ENCODE data around the gene M6PR. TPM values are rescaled to one million over a fixed set of nuclear protein-coding genes. Genes with fewer than 3 reads are reported as not detected.
"Not testable (repeated sequence)": the region's sequence is repeated elsewhere in the genome, so short reads cannot be mapped to it uniquely, and the experiment has no call there.

The M6PR gene
- total RNA-seq, 2 experiments from 2014 or later, result 146 to 179 TPM

DNA sequence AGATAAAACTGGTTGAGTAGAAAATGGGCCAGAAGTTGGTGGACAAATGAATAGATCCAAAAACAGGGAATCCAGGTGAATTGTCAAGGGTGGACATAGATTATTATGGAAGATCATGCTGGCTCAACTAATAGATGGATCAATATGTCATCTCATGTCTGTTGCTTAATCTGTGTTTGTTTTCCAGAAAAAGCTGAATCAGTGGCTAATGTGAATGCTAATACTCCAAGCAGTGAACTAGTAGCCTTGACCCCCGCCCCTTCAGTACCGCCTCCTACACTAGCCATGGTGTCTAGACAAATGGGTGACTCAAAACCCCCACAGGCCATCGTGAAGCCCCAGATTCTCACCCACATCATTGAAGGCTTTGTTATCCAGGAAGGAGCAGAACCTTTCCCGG, 15.4 kb downstream of the M6PR start:
- H3K4me3 Mint-ChIP-seq; CTCF ChIA-PET; ATAC-seq; DNase-seq; H3K9me3 Mint-ChIP-seq (ENCODE audit: low read depth); H3K27me3 Mint-ChIP-seq; POLR2A ChIA-PET; intact Hi-C loops (cut with DNase I, micrococcal nuclease); H3K27ac Mint-ChIP-seq; H3K4me1 Mint-ChIP-seq: not testable (repeated sequence)
- H3K36me3 Mint-ChIP-seq (ENCODE audit: low read depth), result peaks cover 11% of the 10 kb centered on the region

DNA sequence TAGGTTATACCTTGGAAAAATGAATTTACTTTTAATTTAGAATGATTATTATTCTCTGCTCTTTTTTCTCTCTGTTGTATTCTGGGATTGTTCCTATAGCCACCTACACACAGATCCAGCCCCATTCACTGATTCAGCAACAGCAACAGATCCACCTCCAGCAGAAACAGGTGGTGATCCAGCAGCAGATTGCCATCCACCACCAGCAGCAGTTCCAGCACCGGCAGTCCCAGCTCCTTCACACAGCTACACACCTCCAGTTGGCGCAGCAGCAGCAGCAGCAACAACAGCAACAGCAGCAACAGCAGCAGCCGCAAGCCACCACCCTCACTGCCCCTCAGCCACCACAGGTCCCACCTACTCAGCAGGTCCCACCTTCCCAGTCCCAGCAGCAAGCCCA, 17.0 kb downstream of the M6PR start:
- intact Hi-C loops (cut with DNase I, micrococcal nuclease); CTCF ChIA-PET; H3K27me3 Mint-ChIP-seq; H3K27ac Mint-ChIP-seq; H3K9me3 Mint-ChIP-seq (ENCODE audit: low read depth); ATAC-seq; DNase-seq; POLR2A ChIA-PET; H3K4me1 Mint-ChIP-seq; H3K4me3 Mint-ChIP-seq: not testable (repeated sequence)
- peaks cover 11% of the 10 kb centered on the region for H3K36me3 Mint-ChIP-seq (ENCODE audit: low read depth)

DNA sequence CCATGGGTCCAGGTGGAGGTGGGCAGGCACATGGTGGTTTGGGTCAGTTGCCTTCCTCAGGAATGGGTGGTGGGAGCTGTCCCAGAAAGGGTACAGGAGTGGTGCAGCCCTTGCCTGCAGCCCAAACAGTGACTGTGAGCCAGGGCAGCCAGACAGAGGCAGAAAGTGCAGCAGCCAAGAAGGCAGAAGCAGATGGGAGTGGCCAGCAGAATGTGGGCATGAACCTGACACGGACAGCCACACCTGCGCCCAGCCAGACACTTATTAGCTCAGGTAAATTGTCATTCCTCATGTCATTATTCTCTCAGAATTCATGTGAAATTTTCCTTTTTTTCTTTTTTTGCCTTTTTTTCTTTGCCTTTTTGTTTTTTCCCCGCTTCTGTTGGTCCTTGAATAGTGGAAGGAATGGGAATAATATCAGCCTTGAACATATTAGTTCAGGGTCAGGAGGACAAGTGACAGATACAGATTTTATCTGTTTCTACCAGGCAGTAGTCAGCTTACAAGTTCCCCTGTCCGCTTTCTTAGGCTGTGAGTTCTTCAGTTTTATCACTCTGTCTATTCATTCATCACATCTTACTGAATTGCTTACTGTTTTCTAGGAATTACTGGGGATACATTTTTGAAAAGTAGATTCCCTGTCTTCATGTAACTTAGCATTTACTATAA, 18.7 kb downstream of the M6PR start:
- H3K36me3 Mint-ChIP-seq (ENCODE audit: low read depth), result peaks cover 11% of the 10 kb centered on the region
- intact Hi-C loops (cut with DNase I, micrococcal nuclease); H3K27ac Mint-ChIP-seq; H3K9me3 Mint-ChIP-seq (ENCODE audit: low read depth); H3K4me3 Mint-ChIP-seq; H3K27me3 Mint-ChIP-seq; H3K4me1 Mint-ChIP-seq; POLR2A ChIA-PET; DNase-seq; ATAC-seq: not testable (repeated sequence)
- CTCF ChIA-PET, result interaction anchor here (1.0 kb wide), 1 partner anchor 108 kb away, joined by 3 read pairs; no protein-coding TSS in a partner anchor

DNA sequence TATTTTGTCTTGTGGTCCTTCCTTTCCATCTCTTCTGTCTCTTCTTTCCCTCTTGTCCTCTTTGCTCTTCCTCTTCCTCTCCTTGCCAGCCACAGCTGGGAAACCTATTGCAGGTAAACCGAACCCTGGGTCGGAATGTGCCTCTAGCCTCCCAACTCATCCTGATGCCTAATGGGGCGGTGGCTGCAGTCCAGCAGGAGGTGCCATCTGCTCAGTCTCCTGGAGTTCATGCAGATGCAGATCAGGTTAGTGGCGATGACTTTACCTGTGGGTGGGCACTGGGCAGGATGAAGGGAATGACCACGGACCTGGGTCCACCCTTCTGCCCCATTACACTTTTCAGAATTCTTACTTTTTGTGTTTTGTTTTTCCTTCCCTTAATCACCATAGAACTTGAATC, 26.9 kb downstream of the M6PR start:
- intact Hi-C loops (cut with DNase I, micrococcal nuclease), result no loop called here
- ChIA-PET POLR2A (no interaction called here), CTCF (interaction anchor here (1.2 to 1.4 kb wide), 2 partner anchors 127 to 265 kb away, joined by 3 read pairs; no protein-coding TSS in a partner anchor)
- Mint-ChIP-seq H3K27ac (no peak overlapping the region), H3K4me3 (no peak overlapping the region), H3K27me3 (no peaks in the 10 kb centered on the region), H3K36me3 (ENCODE audit: low read depth) (peaks cover 4% of the 10 kb centered on the region), H3K9me3 (ENCODE audit: low read depth) (no peaks in the 10 kb centered on the region), H3K4me1 (no peaks in the 10 kb centered on the region)
- no peak for ATAC-seq
- DNase-seq, result peak; percentile 6

DNA sequence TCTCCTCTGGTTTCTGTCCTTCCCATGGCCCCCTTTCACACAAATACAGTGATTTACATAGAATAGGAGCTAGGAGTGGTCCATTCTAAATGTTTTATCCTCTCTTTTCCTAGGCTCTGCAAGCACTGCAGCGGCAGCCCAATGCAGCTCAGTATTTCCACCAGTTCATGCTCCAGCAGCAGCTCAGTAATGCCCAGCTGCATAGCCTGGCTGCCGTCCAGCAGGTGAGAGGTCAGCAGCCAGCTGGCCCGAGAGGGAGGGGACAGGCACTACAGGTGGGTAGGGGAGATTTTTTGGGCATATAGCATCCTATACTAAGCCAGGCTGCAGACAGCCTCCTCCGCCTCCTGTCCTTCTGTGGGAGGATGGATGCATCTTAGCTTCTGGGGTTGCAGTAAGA, 29.8 kb downstream of the M6PR start:
- CTCF ChIA-PET, result interaction anchor here (0.6 to 1.9 kb wide), 3 partner anchors 32 to 264 kb away, joined by 3 to 8 read pairs (median 3); no protein-coding TSS in a partner anchor
- H3K4me1 Mint-ChIP-seq; intact Hi-C loops (cut with DNase I, micrococcal nuclease); POLR2A ChIA-PET; ATAC-seq; H3K9me3 Mint-ChIP-seq (ENCODE audit: low read depth); H3K36me3 Mint-ChIP-seq (ENCODE audit: low read depth); H3K4me3 Mint-ChIP-seq; H3K27ac Mint-ChIP-seq; DNase-seq; H3K27me3 Mint-ChIP-seq: not testable (repeated sequence)

DNA sequence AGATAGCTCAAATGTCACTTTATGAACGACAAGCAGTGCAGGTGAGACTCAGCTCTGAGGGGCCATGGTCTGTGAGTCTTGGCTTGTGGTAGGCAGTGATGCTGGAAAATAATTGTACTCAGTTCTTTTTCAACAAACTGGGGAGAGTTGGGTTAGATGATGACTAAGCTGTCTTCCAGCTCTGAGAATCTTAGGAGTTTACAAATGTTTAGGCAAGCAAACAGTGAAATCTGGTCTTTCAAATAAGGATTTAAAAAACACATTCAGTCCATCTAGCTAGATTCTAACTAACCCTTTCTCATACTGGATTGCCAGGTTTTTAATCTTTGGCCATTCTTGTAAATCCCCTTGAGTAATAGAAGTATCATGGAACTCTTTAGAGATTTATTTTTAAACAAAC, 31.7 kb downstream of the M6PR start:
- CTCF ChIA-PET, result interaction anchor here (0.6 to 1.1 kb wide), 3 partner anchors 28 to 335 kb away, joined by 3 to 7 read pairs (median 5); no protein-coding TSS in a partner anchor
- Mint-ChIP-seq H3K4me3 (no peak overlapping the region), H3K27me3 (no peaks in the 10 kb centered on the region), H3K4me1 (peaks cover 12% of the 10 kb centered on the region), H3K9me3 (ENCODE audit: low read depth) (no peaks in the 10 kb centered on the region), H3K27ac (no peak overlapping the region), H3K36me3 (ENCODE audit: low read depth) (peaks cover 4% of the 10 kb centered on the region)
- ATAC-seq, result no peak
- DNase-seq, result no peak
- POLR2A ChIA-PET, result no interaction called here
- intact Hi-C loops (cut with DNase I, micrococcal nuclease), result no loop called here

DNA sequence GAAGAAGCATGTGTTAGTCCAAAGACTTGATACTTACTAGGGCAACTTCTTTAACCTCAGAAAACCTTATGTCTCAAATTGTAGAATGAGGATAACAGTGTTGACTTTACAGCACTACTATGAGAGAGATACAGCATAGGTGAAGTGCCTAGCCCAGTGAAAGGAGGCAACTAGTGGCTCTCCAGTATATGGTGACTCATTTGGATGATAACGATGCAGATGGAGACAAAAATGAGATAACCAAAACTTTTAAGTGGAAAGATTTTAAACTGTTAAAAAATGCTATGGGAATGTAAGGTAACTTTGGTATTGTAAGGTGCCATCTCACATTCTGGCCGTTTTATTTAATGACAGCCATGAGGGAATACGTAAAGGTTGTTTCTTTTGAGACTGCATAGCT, 32.4 kb downstream of the M6PR start:
- Mint-ChIP-seq H3K27ac (no peak overlapping the region), H3K4me1 (peaks cover 12% of the 10 kb centered on the region), H3K36me3 (ENCODE audit: low read depth) (no peaks in the 10 kb centered on the region), H3K4me3 (no peak overlapping the region), H3K27me3 (no peaks in the 10 kb centered on the region), H3K9me3 (ENCODE audit: low read depth) (no peaks in the 10 kb centered on the region)
- ChIA-PET CTCF (interaction anchor here (0.6 to 1.1 kb wide), 4 partner anchors 27 to 770 kb away, joined by 3 to 7 read pairs (median 4); no protein-coding TSS in a partner anchor), POLR2A (no interaction called here)
- ATAC-seq, result no peak
- no peak for DNase-seq
- intact Hi-C loops (cut with DNase I, micrococcal nuclease), result no loop called here

DNA sequence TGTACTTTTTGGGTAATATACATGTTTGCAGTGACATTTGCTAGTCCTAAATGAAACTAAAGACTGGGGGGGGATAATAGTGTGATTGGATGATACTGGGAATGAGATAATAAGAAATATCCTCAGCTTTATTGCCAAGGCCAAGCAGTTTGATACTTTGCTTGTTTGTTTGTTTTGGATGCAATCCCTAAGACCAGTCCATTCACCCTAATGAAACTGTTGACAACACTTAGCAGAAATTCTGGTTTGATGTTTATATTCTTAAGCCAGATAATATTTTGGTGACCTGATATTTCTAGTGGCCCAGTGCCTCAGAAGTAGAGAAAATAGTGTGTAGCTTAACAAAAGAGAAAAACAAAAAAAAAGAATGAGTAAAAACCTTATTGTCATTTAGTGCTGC, 33.3 kb downstream of the M6PR start:
- CTCF ChIA-PET, result interaction anchor here (1.2 to 1.3 kb wide), 2 partner anchors 34 to 35 kb away, joined by 3 to 6 read pairs; partner anchors contain the start of gene M6PR
- H3K4me3 Mint-ChIP-seq, result no peak overlapping the region
- H3K36me3 Mint-ChIP-seq (ENCODE audit: low read depth), result no peaks in the 10 kb centered on the region
- H3K4me1 Mint-ChIP-seq, result peaks cover 12% of the 10 kb centered on the region
- POLR2A ChIA-PET, result no interaction called here
- no peak for DNase-seq
- H3K27ac Mint-ChIP-seq, result no peak overlapping the region
- no peaks in the 10 kb centered on the region for H3K9me3 Mint-ChIP-seq (ENCODE audit: low read depth)
- intact Hi-C loops (cut with DNase I, micrococcal nuclease), result no loop called here
- no peak for ATAC-seq
- H3K27me3 Mint-ChIP-seq, result no peaks in the 10 kb centered on the region

DNA sequence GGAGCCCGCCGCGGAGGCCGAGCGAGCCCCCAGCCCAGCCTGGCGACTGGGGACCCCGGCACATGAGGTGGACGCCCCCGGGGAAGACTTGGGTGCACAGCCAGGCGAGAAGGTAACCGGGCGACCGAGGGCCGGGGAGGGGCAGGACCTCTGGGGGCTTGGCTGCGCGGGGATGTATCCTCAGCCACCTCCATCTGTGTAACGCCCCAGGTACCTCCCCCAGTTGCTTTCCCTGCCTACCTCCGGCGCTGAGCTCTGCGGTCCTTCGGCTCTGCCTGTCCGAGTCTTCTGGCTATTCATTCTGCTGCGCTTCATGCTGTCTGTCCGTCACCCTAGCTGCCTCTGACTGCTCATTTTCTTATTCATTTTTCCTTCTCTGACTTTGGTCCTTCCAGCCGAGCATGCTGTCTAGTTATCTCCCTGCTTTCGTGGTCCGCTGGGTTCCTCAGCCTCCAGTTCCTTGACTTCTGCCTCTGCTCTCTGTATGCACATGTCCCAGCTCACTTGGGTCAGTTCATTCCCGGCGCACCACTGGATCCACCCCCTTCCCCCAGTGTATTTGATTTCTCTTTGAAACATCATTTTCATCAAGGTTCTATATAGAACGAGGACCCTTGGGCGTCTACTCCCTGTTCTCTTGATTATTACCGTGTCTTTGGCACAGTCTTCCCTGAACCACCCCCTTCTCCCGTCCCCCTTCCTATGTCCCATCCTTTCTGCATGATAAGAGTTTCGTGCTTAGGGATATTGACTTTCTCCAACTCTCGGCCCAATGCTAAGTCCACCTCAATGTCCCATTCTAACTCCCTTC, 34.5 kb downstream of the M6PR start:
- intact Hi-C loops (cut with DNase I, micrococcal nuclease), result loop anchor here (1.0 to 2.0 kb wide), 3 partner anchors 34 to 218 kb away; partner anchors contain the start of genes M6PR (in 2 of the 2) and RIMKLB (in 1 of the 2)
- peak; percentile 69 for DNase-seq
- ChIA-PET CTCF (interaction anchor here (0.6 to 2.9 kb wide), 8 partner anchors 25 to 287 kb away, joined by 3 to 16 read pairs (median 4); no protein-coding TSS in a partner anchor), POLR2A (no interaction called here)
- Mint-ChIP-seq H3K9me3 (ENCODE audit: low read depth) (no peaks in the 10 kb centered on the region), H3K4me1 (peaks cover 12% of the 10 kb centered on the region), H3K4me3 (no peak overlapping the region), H3K36me3 (ENCODE audit: low read depth) (no peaks in the 10 kb centered on the region), H3K27me3 (no peaks in the 10 kb centered on the region), H3K27ac (no peak overlapping the region)
- peak; percentile 82 for ATAC-seq

DNA sequence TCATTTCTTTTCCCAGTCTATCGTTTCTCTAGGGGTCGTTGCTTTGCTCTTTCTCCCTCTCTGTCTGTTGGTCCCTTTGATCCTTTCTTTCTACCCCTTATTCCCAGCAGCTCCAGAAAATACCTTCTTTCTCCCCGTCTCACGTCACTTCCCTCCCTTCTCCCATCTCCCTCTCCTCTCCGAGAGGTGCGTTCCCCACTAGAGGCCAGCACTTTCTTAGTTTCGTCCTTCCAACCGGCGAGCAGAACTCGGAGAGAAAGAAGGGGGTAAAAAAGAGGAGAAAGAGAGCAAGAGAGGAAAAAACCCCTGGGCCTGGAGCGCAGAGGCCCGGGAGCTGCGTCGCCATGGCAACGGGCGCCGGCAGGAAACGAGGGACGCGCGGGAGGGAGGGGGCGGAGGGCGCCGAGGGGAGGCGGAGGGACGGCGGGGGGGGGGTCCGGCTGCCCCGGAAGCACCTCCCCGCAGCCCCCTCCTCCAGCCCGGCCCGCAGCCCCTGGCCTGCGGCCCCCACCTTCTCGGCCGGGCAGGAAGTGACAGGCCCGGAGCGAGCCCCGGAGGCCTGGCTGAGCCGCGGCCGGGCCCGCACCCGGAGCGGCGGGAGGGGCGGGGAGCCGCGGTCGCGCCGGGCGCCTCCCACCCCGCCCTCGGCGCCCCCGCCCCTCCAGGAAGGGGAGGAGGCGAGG, 35.3 kb downstream of the M6PR start, which contains the start of gene PHC1:
Gene PHC1, plus strand, starts transcription at position 477 of the 683 bp plus-strand sequence. CDS start 3,169 bp downstream, outside the sequence.
- Mint-ChIP-seq H3K27ac (peak within 1 kb of the TSS; percentile 79), H3K4me3 (peak within 1 kb of the TSS; percentile 82), H3K4me1 (peaks cover 12% of the 10 kb centered on the region)
- POLR2A ChIA-PET; H3K27me3 Mint-ChIP-seq; H3K9me3 Mint-ChIP-seq (ENCODE audit: low read depth); H3K36me3 Mint-ChIP-seq (ENCODE audit: low read depth): not testable (repeated sequence)
- ATAC-seq (peak; percentile 75), DNase-seq (peak; percentile 84)
- CTCF ChIA-PET, result interaction anchor here (0.6 to 2.9 kb wide), 10 partner anchors 20 to 288 kb away, joined by 3 to 16 read pairs (median 4); no protein-coding TSS in a partner anchor
- intact Hi-C loops (cut with DNase I, micrococcal nuclease), result loop anchor here (1.0 to 2.0 kb wide), 3 partner anchors 35 to 217 kb away; partner anchors contain the start of genes M6PR (in 1 of the 2) and RIMKLB (in 1 of the 2)

DNA sequence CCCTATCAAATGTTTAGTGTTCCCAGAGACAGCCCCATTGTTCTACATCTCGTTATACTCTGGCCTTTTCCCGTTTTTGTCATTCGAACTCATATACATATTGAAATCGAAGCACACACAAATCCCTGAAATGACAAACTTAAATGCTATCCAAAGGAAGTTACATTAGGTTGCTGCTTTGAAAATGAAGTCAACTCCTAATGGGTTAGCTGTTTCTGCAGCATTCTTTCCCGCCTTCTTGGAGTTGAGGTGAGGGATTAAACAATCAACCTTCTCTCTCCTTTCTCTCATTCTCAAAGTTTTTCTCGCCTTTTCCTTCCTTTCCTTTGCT, 35.8 kb downstream of the M6PR start:
- intact Hi-C loops (cut with DNase I, micrococcal nuclease), result loop anchor here (1.0 to 2.0 kb wide), 4 partner anchors 36 to 216 kb away; partner anchors contain the start of genes M6PR (in 1 of the 2) and RIMKLB (in 1 of the 2)
- H3K9me3 Mint-ChIP-seq (ENCODE audit: low read depth), result no peaks in the 10 kb centered on the region
- DNase-seq (no peak), ATAC-seq (no peak)
- H3K4me1 Mint-ChIP-seq, result peaks cover 12% of the 10 kb centered on the region
- H3K27me3 Mint-ChIP-seq, result no peaks in the 10 kb centered on the region
- CTCF ChIA-PET, result interaction anchor here (0.8 to 2.9 kb wide), 7 partner anchors 20 to 136 kb away, joined by 3 to 16 read pairs (median 5); no protein-coding TSS in a partner anchor
- POLR2A ChIA-PET, result no interaction called here
- peak overlapping the region; percentile 82 for H3K4me3 Mint-ChIP-seq
- peak overlapping the region; percentile 79 for H3K27ac Mint-ChIP-seq
- H3K36me3 Mint-ChIP-seq (ENCODE audit: low read depth), result no peaks in the 10 kb centered on the region

Measured in activated CD4-positive, alpha-beta T cell treated with anti-CD3 and anti-CD28 coated beads for 36 hours (primary cell).